GM04503 (cell line): ENCODE data around the gene XCR1.

Source experiments
- DNase-seq: peaks from one replicate; pipeline ENCODE4 v3.0.0-alpha.2; 2012; ENCODE audit warnings: low read depth

Gene XCR1

GRCh38 chr3:45984331-45985312 is 42.7 kb downstream of the XCR1 start:
- DNase-seq, result no peak

DNA sequence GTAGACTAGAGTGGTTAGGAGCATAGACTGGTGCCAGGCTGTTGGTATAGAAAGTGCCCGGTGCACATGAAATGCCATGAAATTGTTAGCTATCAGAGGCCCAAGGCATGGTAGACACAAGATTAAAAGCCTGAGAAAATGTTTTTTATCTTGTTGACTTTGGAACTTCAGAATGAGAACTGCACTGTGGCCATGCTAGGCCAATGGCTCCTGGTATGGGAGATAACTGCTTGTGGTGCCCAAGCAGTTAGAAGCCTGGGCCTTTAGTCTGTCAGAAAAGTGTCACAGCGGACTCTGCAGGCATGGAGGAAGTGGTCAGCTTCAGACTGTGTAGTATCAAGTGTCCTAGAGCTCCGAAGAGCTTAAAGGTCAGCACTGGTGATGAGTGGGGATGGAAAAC is 43.5 kb downstream of the XCR1 start:
- no peak for DNase-seq

GRCh38 chr3:45981346-45982074 is 45.8 kb downstream of the XCR1 start:
- DNase-seq, result no peak

DNA sequence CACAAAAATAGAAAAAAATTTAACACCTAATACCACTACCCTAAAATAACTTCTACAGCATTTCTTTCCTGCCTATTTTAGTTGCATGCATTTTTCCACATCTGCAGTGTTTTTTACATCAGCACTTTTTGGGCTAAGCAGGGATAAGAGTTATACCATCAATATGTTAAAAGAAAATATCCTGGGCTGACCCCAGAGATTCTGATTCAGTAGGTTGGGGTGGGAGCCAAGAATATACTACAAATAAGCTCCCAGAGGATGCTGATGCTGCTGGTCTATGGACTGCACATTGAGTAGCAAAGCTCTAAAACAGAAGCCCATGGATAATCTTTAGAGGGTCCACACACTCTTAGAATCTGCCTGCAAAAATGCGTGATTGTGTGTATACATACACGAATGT is 46.5 kb downstream of the XCR1 start:
- DNase-seq, result no peak

GRCh38 chr3:45980229-45980813 is 47.0 kb downstream of the XCR1 start:
- DNase-seq, result no peak

- no peak for DNase-seq
These were observed 47.9 kb downstream of the XCR1 start for GRCh38 chr3:45979378-45979777.

GRCh38 chr3:45978006-45978761 is 49.1 kb downstream of the XCR1 start:
- DNase-seq, result no peak

GRCh38 chr3:45976191-45977091 is 50.8 kb downstream of the XCR1 start:
- DNase-seq, result no peak

DNA sequence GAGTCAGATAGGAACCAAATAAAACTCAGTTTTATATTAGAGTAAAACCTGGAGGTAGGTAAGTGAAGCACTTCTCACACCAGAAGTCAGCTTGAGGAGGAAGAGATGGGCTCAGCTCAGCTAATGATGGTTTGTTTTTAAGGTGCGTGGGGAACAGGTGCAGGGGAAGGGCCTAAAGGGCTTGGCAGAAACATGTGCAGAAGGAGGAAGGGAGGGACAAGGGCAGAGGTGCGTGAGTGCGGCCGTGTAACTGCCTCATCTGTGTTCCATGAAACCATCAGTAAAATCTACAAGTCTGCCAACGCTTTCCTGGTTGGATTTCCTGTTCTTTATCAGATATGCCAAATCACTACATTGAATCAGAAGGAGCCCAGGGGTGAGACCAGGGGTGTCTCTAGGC is 51.6 kb downstream of the XCR1 start:
- DNase-seq, result no peak

DNA sequence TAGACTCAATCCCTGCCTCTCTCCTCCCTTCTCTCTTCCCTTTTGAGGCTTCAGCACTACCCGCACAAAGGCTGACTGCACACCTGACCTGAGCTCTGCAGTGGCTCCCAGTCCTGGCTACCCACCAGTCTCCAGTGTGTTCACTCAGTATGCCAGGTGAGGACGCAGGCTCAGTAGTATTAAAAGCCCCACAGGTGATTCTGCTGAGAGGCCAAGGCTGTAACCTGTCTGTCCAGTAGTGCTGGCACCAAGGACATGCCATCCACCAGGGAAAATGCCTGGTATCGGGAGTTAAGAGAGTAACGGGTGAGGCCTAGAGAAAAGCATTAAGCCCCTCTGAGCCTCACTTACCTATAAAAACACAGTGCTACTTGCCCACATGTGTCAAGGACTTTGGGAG is 52.6 kb downstream of the XCR1 start:
- DNase-seq, result no peak

- peak; percentile 71 for DNase-seq
These were observed 54.5 kb downstream of the XCR1 start for GRCh38 chr3:45972534-45973402.

- no peak for DNase-seq
These were observed 57.3 kb downstream of the XCR1 start for GRCh38 chr3:45969953-45970352.

DNA sequence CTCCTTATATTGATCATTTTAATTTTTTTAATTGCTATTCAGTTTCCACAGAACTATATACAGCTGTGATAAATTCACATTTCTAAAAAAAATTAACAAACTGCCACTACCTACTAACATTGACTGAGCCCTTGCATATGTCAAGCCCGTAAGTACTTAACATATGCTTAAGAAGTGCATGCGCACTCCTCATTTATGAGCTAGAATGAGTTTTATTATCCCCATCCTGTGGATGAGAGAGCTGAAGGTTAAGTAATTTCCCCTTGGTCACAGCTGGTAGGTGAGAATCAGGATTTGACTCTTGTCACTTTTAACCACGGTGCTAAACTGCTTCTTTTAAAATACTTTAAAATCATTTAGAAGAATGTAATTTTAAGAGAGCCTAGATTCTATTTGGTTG is 58.2 kb downstream of the XCR1 start:
- no peak for DNase-seq

DNA sequence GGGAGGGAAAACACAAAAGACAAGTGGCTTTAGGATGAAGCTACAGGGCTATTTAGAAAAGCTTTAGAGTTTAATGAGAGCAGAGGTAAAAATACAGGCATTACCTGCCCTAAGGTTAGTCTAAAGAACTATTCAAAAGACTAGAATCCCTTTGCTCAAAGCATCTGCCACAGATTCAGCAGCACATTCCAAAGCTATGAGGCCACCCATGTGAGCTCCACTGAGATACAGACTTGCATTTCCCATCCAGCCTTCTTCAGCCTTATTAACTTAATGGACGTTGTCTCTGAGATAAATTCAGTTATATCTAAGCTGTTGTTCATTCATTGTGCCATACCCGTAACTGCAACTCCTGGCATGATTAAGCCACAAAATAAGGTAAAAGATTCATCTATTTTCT is 58.6 kb downstream of the XCR1 start:
- DNase-seq, result no peak

DNA sequence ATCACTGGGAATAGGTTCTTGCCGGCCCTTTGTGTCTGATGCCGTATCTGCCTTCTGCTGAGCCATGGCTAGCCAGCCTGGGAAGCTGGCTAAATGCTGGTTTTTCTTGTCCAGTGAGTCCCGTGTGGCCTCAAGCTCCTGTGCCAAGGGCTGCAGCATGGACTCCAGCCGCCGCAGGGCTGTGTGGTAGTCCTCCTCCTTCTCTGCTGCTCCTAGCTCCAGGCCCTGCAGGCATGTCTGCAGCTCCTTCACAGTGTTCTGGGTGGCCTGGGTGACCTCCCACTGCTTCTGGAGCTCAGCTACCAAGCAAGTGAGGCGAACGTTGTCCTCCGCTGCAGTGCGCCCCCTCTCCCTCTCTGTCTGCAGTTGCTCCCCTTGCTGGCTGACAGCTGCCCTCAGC is 59.1 kb downstream of the XCR1 start:
- DNase-seq, result no peak

DNA sequence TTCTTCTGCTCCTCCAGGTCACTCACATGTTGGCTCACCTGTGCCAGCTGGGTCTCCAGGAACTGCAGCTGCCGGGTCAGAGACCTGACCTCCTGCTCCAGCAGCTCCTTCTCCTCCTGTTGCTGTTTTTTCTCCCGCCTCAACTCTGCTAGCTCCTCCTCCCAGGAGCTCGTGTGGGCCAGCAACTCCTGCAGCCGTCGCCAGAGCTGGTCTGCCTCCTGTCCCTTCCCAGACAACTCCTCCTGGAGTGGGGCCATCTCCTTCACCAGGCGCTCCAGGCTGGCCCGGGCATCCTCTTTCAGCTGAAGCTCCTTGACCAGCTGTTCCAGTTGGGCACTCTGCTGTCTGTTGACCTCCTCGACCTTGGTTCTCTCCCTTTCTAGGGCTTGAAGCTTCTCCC is 59.6 kb downstream of the XCR1 start:
- DNase-seq, result no peak
